OCI-LY7 (cell line): ENCODE measurements around the gene C2orf72.

Experiments used
- CTCF ChIP-seq: fragments of 200-600 bp; sonication (generic); conservative IDR thresholded peaks from 2 replicates; pipeline ENCODE4 v1.5.1; 2014; ENCODE audit warnings: mild to moderate bottlenecking, antibody characterized with exemption, low read length, moderate library complexity, mixed read lengths
- EZH2phosphoT487 ChIP-seq: fragments of 200-600 bp; sonication (generic); IDR thresholded peaks from 2 replicates; pipeline ENCODE4 v1.6.1; 2018; ENCODE audit warnings: low read depth, borderline replicate concordance, mild to moderate bottlenecking, mixed run types, antibody characterized with exemption, low read length, moderate library complexity, mixed read lengths

GRCh38 chr2:231068525-231069222, 31.4 kb downstream of the C2orf72 start:
- no peak for TF ChIP-seq CTCF
- no peak for TF ChIP-seq EZH2phosphoT487
